Transverse colon (tissue), 4 donors: ENCODE results near the gene SSBP2. TPM values are rescaled to one million over a fixed set of nuclear protein-coding genes. Genes with fewer than 3 reads are reported as not detected.

ENCODE experiments used
- DNase-seq: peaks from one replicate; pipeline ENCODE4 v3.0.0-alpha.2; 2019
- H3K27ac ChIP-seq, 4 donors: fragments of 200-600 bp; sonication (generic); 2 replicates each; pipeline ENCODE4 v1.5.1; 2016 to 2018; ENCODE audit warnings: inconsistent platforms in 4 of 4
- H3K27me3 ChIP-seq: fragments of 200-600 bp; sonication (generic); 2 replicates; pipeline ENCODE4 v1.5.1; 2017; ENCODE audit warnings: inconsistent platforms
- H3K36me3 ChIP-seq, 4 donors: fragments of 200-600 bp; sonication (generic); 2 replicates each; pipeline ENCODE4 v1.5.1; 2017 to 2019; ENCODE audit warnings: inconsistent platforms in 4 of 4
- H3K4me1 ChIP-seq, 4 donors: fragments of 200-600 bp; sonication (generic); 2 replicates each; pipeline ENCODE4 v1.5.1; 2017 to 2020; ENCODE audit warnings: inconsistent platforms in 4 of 4
- H3K4me3 ChIP-seq, 4 donors: fragments of 200-600 bp; sonication (generic); 1 replicate in 1 of 4; 2 replicates in 3 of 4; pipeline versions ENCODE4 v1.5.1 to v1.6.1; 2017 to 2019; ENCODE audit warnings: inconsistent platforms in 4 of 4
- H3K9me3 ChIP-seq, 2 donors: fragments of 200-600 bp; sonication (generic); 2 replicates each; pipeline ENCODE4 v1.5.1; 2017 to 2019; ENCODE audit warnings: inconsistent platforms in 2 of 2
- CTCF ChIP-seq, 5 experiments: fragments of 200-600 bp in 3 of 5; fragments of 450-650 bp in 2 of 5; sonication (generic) in 3 of 5; IDR thresholded peaks; 1 replicate in 2 of 5; 2 replicates in 3 of 5; pipeline ENCODE4 v1.5.1; 2016 to 2017; ENCODE audit warnings: antibody characterized with exemption in 5 of 5, inconsistent platforms in 3 of 5, mild to moderate bottlenecking in 2 of 5, moderate library complexity in 1 of 5
- EP300 ChIP-seq: sonication (generic); formaldehyde crosslinking; IDR thresholded peaks from one replicate; pipeline ENCODE4 v1.6.1; 2017; ENCODE audit warnings: antibody characterized with exemption, low read depth
- POLR2A ChIP-seq: fragments of 450-650 bp; IDR thresholded peaks from one replicate; pipeline ENCODE4 v1.6.1; 2016; ENCODE audit warnings: antibody characterized with exemption, mild to moderate bottlenecking, moderate library complexity
- POLR2AphosphoS5 ChIP-seq, 3 donors: sonication (generic); formaldehyde crosslinking; IDR thresholded peaks; one replicate each; pipeline ENCODE4 v1.6.1; 2016; ENCODE audit warnings: antibody characterized with exemption in 3 of 3
- WGBS, 2 donors: methylation state at CpG; one replicate each; pipeline ENCODE4 v1.1.5; 2018; ENCODE audit warnings: low coverage in 1 of 2; 5-methylcytosine and 5-hydroxymethylcytosine counted together
- in situ Hi-C, 4 donors: fragments of 200-750 bp; cut with MboI; loops; one replicate each; pipeline versions ENCODE4 v1.15.0 to v1.15.1; 2017; ENCODE audit warnings: low sequenced_read_pairs in 3 of 4, low pct_ligation_motif_present in 1 of 4, low pct_unique_long_range_greater_than_20kb in 1 of 4
- intact Hi-C: fragments of 100-400 bp; cut with DNase I; formaldehyde crosslinking; loops from one replicate; pipeline ENCODE4 v1.15.1; 2023; ENCODE audit warnings: low total_unique reads
- total RNA-seq, 4 donors: library from RNA; depleted of rRNA; stranded (reverse); fragments of >200 nt; gene quantifications; one replicate each; pipeline ENCODE4 v1.1.0, GENCODE V29; 2016

The SSBP2 gene
- total RNA-seq, 4 donors from 2014 or later, result 22.8 to 50.4 (median 34.4) TPM

GRCh38 chr5:81552852-81553566, 197.9 kb downstream of the SSBP2 start:
- Histone ChIP-seq H3K36me3 (no peaks in the 10 kb centered on the region), H3K9me3 (no peaks in the 10 kb centered on the region), H3K27me3 (no peaks in the 10 kb centered on the region), H3K4me3 (no peak overlapping the region), H3K4me1 (peaks cover 0 to 16% (median 6%) of the 10 kb centered on the region in 4 donors), H3K27ac (no peak overlapping the region)
- WGBS, 2 donors, result 52 to 74% methylated on average over 2 of the region's 2 CpGs
- TF ChIP-seq EP300 (no peak), CTCF (IDR thresholded peaks at IDR 0.05) (no peak), POLR2AphosphoS5 (IDR thresholded peaks at IDR 0.05) (no peak), POLR2A (no peak)
- in situ Hi-C loops, result no loop called here
- no peak for DNase-seq
- intact Hi-C loops, result no loop called here

- in situ Hi-C loops (no loop called here), intact Hi-C loops (no loop called here)
- no peaks in the 10 kb centered on the region for H3K36me3 ChIP-seq
- H3K27me3 ChIP-seq, result no peaks in the 10 kb centered on the region
- TF ChIP-seq EP300, result no peak
- no peak for TF ChIP-seq CTCF (IDR thresholded peaks at IDR 0.05)
- no peak for TF ChIP-seq POLR2AphosphoS5 (IDR thresholded peaks at IDR 0.05)
- TF ChIP-seq POLR2A, result no peak
- H3K4me1 ChIP-seq, result peaks cover 0 to 12% (median 5%) of the 10 kb centered on the region in 4 donors
- no peak overlapping the region for H3K4me3 ChIP-seq
- H3K9me3 ChIP-seq, result no peaks in the 10 kb centered on the region
- DNase-seq, result no peak
- no peak overlapping the region for H3K27ac ChIP-seq
- WGBS, 2 donors, result 93 to 97% methylated on average over 7 of the region's 7 CpGs
These were observed 201.8 kb downstream of the SSBP2 start for GRCh38 chr5:81549123-81549522.

- in situ Hi-C loops, result no loop called here
- H3K36me3 ChIP-seq, result no peaks in the 10 kb centered on the region
- no peaks in the 10 kb centered on the region for H3K4me1 ChIP-seq
- no peak overlapping the region for H3K4me3 ChIP-seq
- intact Hi-C loops, result no loop called here
- no peak for DNase-seq
- 87 to 97% methylated on average over 3 of the region's 3 CpGs for WGBS, 2 donors
- H3K27me3 ChIP-seq, result no peaks in the 10 kb centered on the region
- no peak overlapping the region for H3K27ac ChIP-seq
- H3K9me3 ChIP-seq, result no peaks in the 10 kb centered on the region
- no peak for TF ChIP-seq EP300
- no peak for TF ChIP-seq CTCF (IDR thresholded peaks at IDR 0.05)
- no peak for TF ChIP-seq POLR2A
- no peak for TF ChIP-seq POLR2AphosphoS5 (IDR thresholded peaks at IDR 0.05)
These were observed 203.9 kb downstream of the SSBP2 start for GRCh38 chr5:81547001-81547400.

GRCh38 chr5:81545911-81546310, 205.0 kb downstream of the SSBP2 start:
- intact Hi-C loops, result no loop called here
- Histone ChIP-seq H3K27ac (no peak overlapping the region), H3K9me3 (no peaks in the 10 kb centered on the region), H3K4me1 (no peaks in the 10 kb centered on the region), H3K36me3 (no peaks in the 10 kb centered on the region), H3K27me3 (no peaks in the 10 kb centered on the region), H3K4me3 (no peak overlapping the region)
- DNase-seq, result no peak
- in situ Hi-C loops, result no loop called here
- TF ChIP-seq EP300 (no peak), POLR2AphosphoS5 (IDR thresholded peaks at IDR 0.05) (no peak), CTCF (IDR thresholded peaks at IDR 0.05) (no peak), POLR2A (no peak)
